ENCODE results near the gene RARG.

DNA sequence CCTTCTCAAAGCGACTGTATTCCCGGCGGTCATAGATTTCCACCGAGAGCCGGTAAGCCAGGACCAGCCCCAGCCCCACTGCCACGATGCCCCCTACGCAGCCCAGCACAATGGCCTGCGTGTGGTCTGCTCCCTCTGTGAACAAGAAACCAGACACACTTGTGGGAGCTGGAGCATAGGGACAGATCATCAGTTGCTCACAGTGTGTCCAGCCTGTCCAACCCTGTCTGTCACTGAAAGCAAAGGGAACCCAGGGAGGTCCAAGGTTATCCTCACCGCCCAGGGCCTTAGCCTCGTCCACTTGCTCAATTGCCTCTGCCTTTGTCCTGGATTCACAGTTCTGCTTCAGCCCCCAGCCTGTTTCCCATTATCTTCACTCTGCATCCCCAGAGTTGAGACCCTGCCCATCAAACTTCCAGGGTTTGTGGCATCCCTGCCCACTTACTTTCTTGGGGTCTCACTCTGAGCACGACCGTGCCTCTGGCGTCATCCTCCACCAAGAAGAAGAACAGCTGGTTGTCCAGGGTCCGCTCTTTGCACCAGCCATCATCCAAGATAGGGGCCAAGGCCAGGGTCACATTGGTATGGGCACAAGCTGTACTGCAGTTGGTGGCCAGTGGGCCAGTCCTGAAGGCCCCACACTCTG is 40.0 kb downstream of the RARG start:
- TF ChIP-seq NRF1 (IDR thresholded peaks at IDR 0.05; ENCODE audit: low read depth, low read length) (no peak), RNF2 (IDR thresholded peaks at IDR 0.05; ENCODE audit: borderline replicate concordance, low read depth, low read length, missing control alignments, poor library complexity, severe bottlenecking) (no peak), TBP (IDR thresholded peaks at IDR 0.05; ENCODE audit: low read depth, low read length) (no peak), CTCF (IDR thresholded peaks at IDR 0.05; ENCODE audit: control extremely low read depth in 1 of 3, insufficient read depth in 1 of 3, low read depth in 1 of 3, low read length in 3 of 3) (no peak), GTF2F1 (IDR thresholded peaks at IDR 0.05; ENCODE audit: borderline replicate concordance, low read depth, low read length) (no peak), EP300 (IDR thresholded peaks at IDR 0.05; ENCODE audit: borderline replicate concordance in 1 of 2, low read depth in 2 of 2, low read length in 2 of 2) (no peak), CREB1 (IDR thresholded peaks at IDR 0.05) (no peak)
- TF ChIP-seq, protein P1, sequence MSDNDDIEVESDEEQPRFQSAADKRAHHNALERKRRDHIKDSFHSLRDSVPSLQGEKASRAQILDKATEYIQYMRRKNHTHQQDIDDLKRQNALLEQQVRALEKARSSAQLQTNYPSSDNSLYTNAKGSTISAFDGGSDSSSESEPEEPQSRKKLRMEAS (IDR thresholded peaks at IDR 0.05): no peak
